HepG2 (cell line): ENCODE data around the gene XRN1.

Experiments used
- CBFB ChIP-seq: sonication (generic); formaldehyde crosslinking; IDR thresholded peaks from 2 replicates; pipeline ENCODE4 v1.4.0; 2020; ENCODE audit warnings: missing genetic modification reagents
- GATAD2A ChIP-seq: IDR thresholded peaks from 2 replicates; pipeline ENCODE4 v1.6.1; 2016
- KDM4B ChIP-seq: sonication (generic); formaldehyde crosslinking; IDR thresholded peaks from 2 replicates; pipeline ENCODE4 v1.4.0; 2020; ENCODE audit warnings: missing genetic modification reagents
- NBN ChIP-seq: fragments of 450-650 bp; conservative IDR thresholded peaks from 2 replicates; pipeline ENCODE4 v1.6.1; 2017
- NFE2 ChIP-seq: sonication (generic); formaldehyde crosslinking; IDR thresholded peaks from 2 replicates; pipeline ENCODE4 v1.4.0; 2020; ENCODE audit warnings: missing genetic modification reagents
- POLR2A ChIP-seq, 2 experiments: IDR thresholded peaks; 2 replicates each; pipeline ENCODE4 v1.6.1; 2011; ENCODE audit warnings: low read depth in 2 of 2, low read length in 2 of 2, mild to moderate bottlenecking in 1 of 2, moderate library complexity in 1 of 2; ENCODE audit not compliant: insufficient read depth in 1 of 2
- SP1 ChIP-seq, 2 experiments: fragments of 450-650 bp in 1 of 2; sonication (generic) in 1 of 2; formaldehyde crosslinking in 1 of 2; IDR thresholded peaks; 2 replicates each; pipeline versions ENCODE4 v1.4.0 to v1.6.1; 2016 to 2020; ENCODE audit warnings: missing genetic modification reagents in 1 of 2
- TCF12 ChIP-seq, 2 experiments: fragments of 450-650 bp in 1 of 2; sonication (generic) in 1 of 2; formaldehyde crosslinking in 1 of 2; IDR thresholded peaks; 2 replicates each; pipeline versions ENCODE4 v1.6.1 to v1.8.0; 2017 to 2022; ENCODE audit warnings: antibody characterized with exemption in 1 of 2, mild to moderate bottlenecking in 1 of 2, missing genetic modification reagents in 1 of 2, moderate library complexity in 1 of 2
- ZFX ChIP-seq: sonication (generic); formaldehyde crosslinking; IDR thresholded peaks from 2 replicates; pipeline ENCODE4 v1.4.0; 2020; ENCODE audit warnings: mild to moderate bottlenecking, low read depth, missing genetic modification reagents, moderate library complexity
- TF ChIP-seq, protein P1 (sequence below): sonication (generic); formaldehyde crosslinking; IDR thresholded peaks from 2 replicates; pipeline ENCODE4 v1.4.0; 2020; ENCODE audit warnings: missing genetic modification reagents, borderline replicate concordance

DNA sequence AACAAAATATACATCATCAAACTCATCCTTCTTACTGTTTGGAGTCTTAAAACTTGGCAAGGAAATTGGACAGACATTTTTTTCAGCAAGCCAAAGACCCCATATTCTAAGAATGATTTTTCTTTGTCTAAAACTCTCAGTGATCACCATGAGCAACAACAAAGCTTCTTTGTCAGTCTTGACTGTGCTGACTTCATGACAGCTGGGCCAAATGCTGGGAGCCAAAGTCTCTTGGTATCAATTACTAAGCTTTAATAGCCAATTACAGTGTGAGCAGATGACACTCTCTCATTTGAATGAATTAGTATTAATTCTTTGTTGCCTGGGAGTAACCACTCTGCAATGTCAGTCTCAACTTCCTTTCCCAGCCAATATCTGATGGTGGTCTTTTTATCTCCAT lies 174.3 kb downstream of the XRN1 start:
- TF ChIP-seq NFE2 (CRISPR knock-in tag) (no peak), SP1 (IDR thresholded peaks at IDR 0.05) (no peak), SP1 (CRISPR knock-in tag; IDR thresholded peaks at IDR 0.05) (no peak), CBFB (CRISPR knock-in tag) (no peak), GATAD2A (no peak), POLR2A (IDR thresholded peaks at IDR 0.05; ENCODE audit: insufficient read depth in 1 of 2, low read depth in 2 of 2, low read length in 2 of 2) (no peak), NBN (no peak), KDM4B (CRISPR knock-in tag) (no peak), ZFX (CRISPR knock-in tag) (no peak), TCF12 (IDR thresholded peaks at IDR 0.05) (no peak), TCF12 (CRISPR knock-in tag; IDR thresholded peaks at IDR 0.05) (no peak)
- TF ChIP-seq, protein P1, sequence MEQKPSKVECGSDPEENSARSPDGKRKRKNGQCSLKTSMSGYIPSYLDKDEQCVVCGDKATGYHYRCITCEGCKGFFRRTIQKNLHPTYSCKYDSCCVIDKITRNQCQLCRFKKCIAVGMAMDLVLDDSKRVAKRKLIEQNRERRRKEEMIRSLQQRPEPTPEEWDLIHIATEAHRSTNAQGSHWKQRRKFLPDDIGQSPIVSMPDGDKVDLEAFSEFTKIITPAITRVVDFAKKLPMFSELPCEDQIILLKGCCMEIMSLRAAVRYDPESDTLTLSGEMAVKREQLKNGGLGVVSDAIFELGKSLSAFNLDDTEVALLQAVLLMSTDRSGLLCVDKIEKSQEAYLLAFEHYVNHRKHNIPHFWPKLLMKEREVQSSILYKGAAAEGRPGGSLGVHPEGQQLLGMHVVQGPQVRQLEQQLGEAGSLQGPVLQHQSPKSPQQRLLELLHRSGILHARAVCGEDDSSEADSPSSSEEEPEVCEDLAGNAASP (CRISPR knock-in tag): no peak
